GM18868 (cell line): ENCODE measurements around the gene FKBP11.
"Not testable (repeated sequence)": the region's sequence is repeated elsewhere in the genome, so short reads cannot be mapped to it uniquely, and the experiment has no call there.

Experiments
- ATAC-seq: cut with Tn5 transposase; IDR thresholded peaks from one replicate; pipeline ENCODE4 v1.9.1; 2021; ENCODE audit warnings: mild to moderate bottlenecking, moderate library complexity; ENCODE audit not compliant: unreplicated experiment

The FKBP11 gene

GRCh38 chr12:48917857-48918537 is 7.3 kb downstream of the FKBP11 start:
- no peak for ATAC-seq

- no peak for ATAC-seq
These were observed 15.1 kb downstream of the FKBP11 start for GRCh38 chr12:48910196-48910595.

GRCh38 chr12:48909698-48910097 is 15.6 kb downstream of the FKBP11 start:
- not testable (repeated sequence) for ATAC-seq

GRCh38 chr12:48907245-48907644 is 18.0 kb downstream of the FKBP11 start:
- ATAC-seq = no peak

DNA sequence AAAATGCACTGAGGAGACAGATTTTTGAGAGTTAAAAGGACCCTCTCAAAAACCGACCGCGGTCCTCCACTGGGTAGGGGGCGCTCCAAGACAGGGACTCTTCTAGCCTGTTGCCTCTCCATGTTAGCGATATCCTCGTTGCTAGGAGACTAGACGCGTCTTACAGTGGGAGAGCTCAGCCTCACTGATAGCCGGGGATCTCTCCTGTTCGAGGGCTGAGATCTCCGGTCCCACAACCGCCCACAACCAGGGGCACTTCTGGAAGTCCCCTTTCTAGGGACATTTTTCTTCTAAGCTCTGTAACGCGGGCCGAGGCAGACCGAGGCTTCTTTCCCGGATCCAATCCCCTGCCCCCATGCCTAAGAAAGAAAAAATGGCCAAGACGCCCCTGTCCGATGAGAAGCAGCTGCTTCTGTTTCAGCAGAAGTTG is 21.3 kb downstream of the FKBP11 start:
- peak; percentile 87 for ATAC-seq

GRCh38 chr12:48903363-48903981 is 21.8 kb downstream of the FKBP11 start:
- no peak for ATAC-seq

DNA sequence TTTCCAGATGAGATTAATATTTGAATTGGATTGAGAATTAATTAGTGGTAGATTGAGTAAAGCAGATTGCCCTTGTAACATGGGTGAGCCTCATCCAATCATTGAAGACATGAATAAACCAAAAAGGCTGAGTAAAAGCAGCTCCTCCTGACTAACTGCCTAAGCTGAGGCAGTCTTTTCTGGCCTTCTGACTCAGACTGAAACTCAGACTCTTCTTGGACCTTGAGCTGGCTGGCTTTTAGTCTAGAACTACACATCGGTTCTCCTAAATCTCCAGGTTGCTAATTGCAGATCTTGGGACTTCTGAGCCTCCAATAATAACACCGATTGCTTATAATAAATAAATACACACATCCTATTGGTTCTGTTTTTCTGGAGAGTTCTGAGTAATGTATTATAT is 24.0 kb downstream of the FKBP11 start:
- ATAC-seq = no peak

- no peak for ATAC-seq
These were observed 25.6 kb downstream of the FKBP11 start for GRCh38 chr12:48899651-48900050.

GRCh38 chr12:48894271-48894670 is 31.0 kb downstream of the FKBP11 start:
- no peak for ATAC-seq

- no peak for ATAC-seq
These were observed 34.5 kb downstream of the FKBP11 start for GRCh38 chr12:48890657-48891418.

DNA sequence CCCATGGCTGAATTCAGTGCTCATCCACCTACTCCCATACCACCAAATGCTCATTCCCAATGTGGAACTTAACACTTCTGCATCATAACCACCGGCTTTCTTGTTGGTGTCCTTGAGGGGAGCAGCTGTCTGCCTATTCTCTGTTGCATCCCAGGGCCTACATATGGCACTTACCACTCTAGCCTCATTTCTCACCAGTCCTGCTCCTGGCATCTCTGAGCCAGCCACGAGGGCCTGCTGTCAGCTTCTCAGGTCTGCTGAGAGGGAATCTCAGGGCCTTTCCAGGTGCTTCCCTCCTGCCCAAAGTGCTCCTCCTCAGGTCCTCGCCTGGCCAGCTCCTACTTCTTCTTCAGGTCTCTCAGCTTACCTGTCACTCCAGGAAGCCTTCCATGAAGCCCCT is 35.6 kb downstream of the FKBP11 start:
- no peak for ATAC-seq

DNA sequence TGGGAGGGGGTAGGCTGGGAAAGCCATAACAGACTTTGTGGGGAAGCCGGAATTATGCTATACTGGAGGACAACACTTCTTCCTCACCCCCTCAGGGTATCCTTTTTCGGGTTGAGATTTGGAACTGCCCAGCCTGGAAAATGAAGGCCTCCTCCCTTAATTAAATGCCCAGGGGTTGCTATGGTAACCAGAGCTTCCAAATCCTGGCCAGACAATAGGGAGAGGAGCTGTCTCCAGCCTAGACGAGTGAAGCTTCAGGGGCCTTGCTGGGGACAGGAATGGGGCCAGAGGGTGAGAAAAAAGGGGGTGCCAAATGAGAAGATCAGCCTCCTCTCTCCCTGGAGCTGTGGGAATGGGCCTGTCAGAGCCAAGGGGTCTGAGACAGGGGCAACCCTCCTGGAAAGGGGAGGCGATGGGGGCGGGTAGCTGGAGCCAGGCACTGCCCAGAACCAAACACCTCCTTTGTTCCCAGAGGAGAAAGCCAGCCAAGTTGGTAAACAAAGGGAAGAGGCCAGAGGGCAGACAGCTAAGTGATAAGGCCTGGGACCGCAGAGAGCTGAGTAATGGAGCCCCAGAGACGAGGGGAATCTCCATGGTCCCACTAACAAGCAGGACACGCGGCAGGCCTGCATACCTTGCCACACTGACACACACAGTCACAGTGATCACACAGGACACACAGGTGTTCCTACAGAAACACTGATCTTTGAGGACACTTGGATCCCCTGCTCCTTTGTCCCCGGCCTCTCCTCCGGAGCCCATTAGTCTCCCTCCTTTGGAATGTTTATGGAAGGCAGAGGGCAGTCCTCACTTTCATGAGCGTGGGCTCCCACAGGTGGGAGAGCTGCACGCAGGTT is 41.8 kb downstream of the FKBP11 start:
- ATAC-seq = no peak

GRCh38 chr12:48882972-48883304 is 42.4 kb downstream of the FKBP11 start:
- ATAC-seq = no peak

DNA sequence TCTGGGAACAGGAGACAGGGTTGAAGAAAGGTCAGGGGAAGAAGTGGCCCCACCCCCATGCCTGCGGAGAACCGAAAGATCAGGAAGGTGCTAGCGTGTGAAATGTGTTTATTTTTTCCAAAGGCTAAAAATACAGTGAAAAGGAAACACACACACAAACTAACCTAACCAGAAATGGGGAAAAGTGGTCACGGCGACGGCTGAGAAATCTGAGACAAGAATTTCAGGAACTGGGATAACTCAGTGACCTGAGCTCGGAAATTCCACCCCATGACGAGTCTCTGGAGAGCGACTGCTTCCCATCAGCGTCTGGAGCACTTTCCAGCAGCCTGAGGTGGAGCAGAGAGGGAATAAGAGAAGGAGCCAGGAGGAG is 43.0 kb downstream of the FKBP11 start:
- ATAC-seq = no peak

GRCh38 chr12:48881686-48882314 is 43.5 kb downstream of the FKBP11 start:
- no peak for ATAC-seq

GRCh38 chr12:48880647-48881046 is 44.6 kb downstream of the FKBP11 start:
- no peak for ATAC-seq

- ATAC-seq = no peak
These were observed 46.7 kb downstream of the FKBP11 start for GRCh38 chr12:48878548-48878947.

DNA sequence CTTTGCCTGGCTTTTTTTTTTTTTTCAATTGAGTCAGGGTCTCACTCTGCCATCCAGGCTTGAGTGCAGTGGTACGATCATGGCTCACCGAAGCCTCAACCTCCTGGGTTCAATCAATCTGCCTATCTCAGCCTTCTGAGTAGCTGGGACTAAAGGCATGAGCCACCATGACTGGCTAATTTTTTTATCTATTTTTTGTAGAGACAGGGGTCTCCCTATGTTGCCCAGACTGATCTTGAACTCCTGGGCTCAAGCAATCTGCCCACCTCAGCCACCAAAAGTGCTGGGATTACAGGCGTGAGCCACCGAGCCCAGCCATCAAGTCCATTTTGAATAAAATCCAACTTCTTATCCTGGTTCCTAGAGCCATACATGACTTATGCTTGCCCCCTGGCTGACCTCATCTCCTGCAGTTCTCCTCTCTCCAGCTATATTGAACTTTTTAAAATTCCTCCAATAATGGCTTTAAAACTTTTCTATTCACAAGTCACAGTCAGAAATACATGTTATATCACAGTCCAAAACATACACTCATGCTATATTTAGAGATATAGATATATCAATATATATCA is 49.3 kb downstream of the FKBP11 start:
- ATAC-seq = no peak

DNA sequence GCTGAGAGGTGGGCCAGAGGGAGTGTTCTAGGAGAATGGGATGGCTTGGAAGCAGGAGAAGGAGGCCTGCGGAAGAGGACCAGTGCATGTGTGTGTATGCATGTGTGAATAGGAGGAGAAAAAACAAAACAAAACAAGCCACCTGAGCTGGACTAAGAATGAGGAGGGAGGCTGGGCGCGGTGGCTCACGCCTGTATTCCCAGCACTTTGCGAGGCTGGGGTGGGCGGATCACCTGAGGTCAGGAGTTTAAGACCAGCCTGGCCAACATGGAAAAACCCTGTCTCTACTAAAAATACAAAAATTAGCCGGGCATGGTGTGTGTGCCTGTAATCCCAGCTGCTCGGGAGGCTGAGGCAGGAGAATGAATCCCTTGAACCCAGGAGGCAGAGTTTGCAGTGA is 51.8 kb downstream of the FKBP11 start:
- not testable (repeated sequence) for ATAC-seq

DNA sequence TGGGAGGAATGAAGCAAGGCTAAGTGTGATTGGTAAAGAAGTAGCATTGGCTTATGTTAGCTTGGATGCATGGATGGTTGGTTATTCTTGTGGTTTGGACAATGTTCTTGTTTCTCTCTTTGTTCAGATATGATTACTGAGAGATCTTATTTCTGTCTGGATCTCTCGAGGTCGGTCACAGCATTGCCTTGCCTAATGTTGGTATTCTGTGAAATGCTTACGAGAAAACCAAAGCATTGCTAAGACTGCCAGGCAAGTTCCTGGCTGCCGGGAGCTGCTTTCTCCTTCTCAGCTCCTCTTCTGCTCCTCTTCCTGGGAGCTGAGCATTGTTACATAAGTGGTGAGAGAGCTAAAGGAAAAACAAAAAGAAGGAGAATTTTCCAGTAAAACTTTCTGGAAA is 52.2 kb downstream of the FKBP11 start:
- no peak for ATAC-seq
